ENCODE data around the gene AP3S1.
"Not testable (repeated sequence)": the region's sequence is repeated elsewhere in the genome, so short reads cannot be mapped to it uniquely, and the experiment has no call there.

The AP3S1 gene

GRCh38 chr5:115806986-115807653 is 34.6 kb upstream of the AP3S1 start:
- POLR2A ChIA-PET = no interaction called here
- no peak overlapping the region for H3K27ac ChIP-seq (ENCODE audit: extremely low read depth, low read depth, low read length)

GRCh38 chr5:115807654-115808052 is 34.1 kb upstream of the AP3S1 start:
- H3K4me3 ChIP-seq (ENCODE audit: low read depth, low read length) = no peak overlapping the region
- POLR2A ChIA-PET = no interaction called here
- H3K36me3 ChIP-seq (ENCODE audit: control insufficient read depth in 2 of 2, insufficient read depth in 1 of 2, low read length in 2 of 2) = peaks cover 0 to 11% of the 10 kb centered on the region in 2 experiments; a peak in 1 of 3 replicates
- H3K27ac ChIP-seq (ENCODE audit: extremely low read depth, low read depth, low read length) = no peak overlapping the region
- no peaks in the 10 kb centered on the region for H3K9me3 ChIP-seq (ENCODE audit: control insufficient read depth, insufficient read depth, low read depth, low read length)
- no peaks in the 10 kb centered on the region for H3K4me1 ChIP-seq (ENCODE audit: control insufficient read depth, insufficient read depth, low read length)
- CTCF ChIA-PET = interaction anchor here (1.3 kb wide), 1 partner anchor 173 kb away, joined by 4 read pairs; no protein-coding TSS in a partner anchor
- no peak for TF ChIP-seq ZFP3 (tag by site-specific recombination; IDR thresholded peaks at IDR 0.05; ENCODE audit: low read depth)
- no peak for TF ChIP-seq OSR2 (tag by site-specific recombination; IDR thresholded peaks at IDR 0.05)
- TF ChIP-seq KLF9 (tag by site-specific recombination; IDR thresholded peaks at IDR 0.05; ENCODE audit: low read depth) = no peak
- no peak for TF ChIP-seq ZNF596 (tag by site-specific recombination; IDR thresholded peaks at IDR 0.05)
- no peak for TF ChIP-seq ZSCAN23 (tag by site-specific recombination; IDR thresholded peaks at IDR 0.05)

More at GRCh38 chr5:115806986-115807653, 34.6 kb upstream of the AP3S1 start:
- H3K4me1 ChIP-seq (ENCODE audit: control insufficient read depth, insufficient read depth, low read length) = no peaks in the 10 kb centered on the region
- CTCF ChIA-PET = no interaction called here
- H3K36me3 ChIP-seq (ENCODE audit: control insufficient read depth in 2 of 2, insufficient read depth in 1 of 2, low read length in 2 of 2) = peaks cover 0 to 11% of the 10 kb centered on the region in 2 experiments; a peak in 1 of 3 replicates
- H3K9me3 ChIP-seq (ENCODE audit: control insufficient read depth, insufficient read depth, low read depth, low read length) = no peaks in the 10 kb centered on the region
- no peak overlapping the region for H3K4me3 ChIP-seq (ENCODE audit: low read depth, low read length)
- no peak for TF ChIP-seq ZNF692 (tag by site-specific recombination; IDR thresholded peaks at IDR 0.05)
- no peak for TF ChIP-seq ZNF266 (tag by site-specific recombination; IDR thresholded peaks at IDR 0.05; ENCODE audit: low read depth)
- TF ChIP-seq ZNF473 (tag by site-specific recombination; IDR thresholded peaks at IDR 0.05) = no peak
- TF ChIP-seq ZNF311 (tag by site-specific recombination; IDR thresholded peaks at IDR 0.05; ENCODE audit: borderline replicate concordance) = no peak

DNA sequence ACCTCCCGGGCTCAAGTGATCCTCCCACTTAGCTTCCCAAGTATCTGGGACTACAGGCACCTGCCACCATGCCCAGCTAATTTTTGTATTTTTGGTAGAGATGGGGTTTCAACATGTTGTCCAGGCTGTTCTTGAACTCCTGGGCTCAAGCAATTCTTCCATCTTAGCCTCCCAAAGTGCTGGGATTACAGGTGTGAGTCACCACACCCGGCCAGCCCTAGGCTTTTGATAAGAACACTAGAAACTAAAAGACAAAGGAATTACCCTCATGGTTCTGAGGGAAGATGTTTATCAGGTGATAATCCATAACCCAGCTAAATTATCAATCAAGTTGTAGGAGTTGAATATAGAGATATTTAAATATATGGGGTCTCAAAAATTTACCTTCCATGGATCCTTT is 33.7 kb upstream of the AP3S1 start:
- H3K4me1 ChIP-seq (ENCODE audit: control insufficient read depth, insufficient read depth, low read length); H3K4me3 ChIP-seq (ENCODE audit: low read depth, low read length); H3K9me3 ChIP-seq (ENCODE audit: control insufficient read depth, insufficient read depth, low read depth, low read length); H3K27ac ChIP-seq (ENCODE audit: extremely low read depth, low read depth, low read length); POLR2A ChIA-PET: not testable (repeated sequence)
- CTCF ChIA-PET = interaction anchor here (1.3 kb wide), 1 partner anchor 173 kb away, joined by 4 read pairs; no protein-coding TSS in a partner anchor
- H3K36me3 ChIP-seq (ENCODE audit: control insufficient read depth in 2 of 2, insufficient read depth in 1 of 2, low read length in 2 of 2) = peaks cover 0 to 11% of the 10 kb centered on the region in 2 experiments; a peak in 1 of 3 replicates

DNA sequence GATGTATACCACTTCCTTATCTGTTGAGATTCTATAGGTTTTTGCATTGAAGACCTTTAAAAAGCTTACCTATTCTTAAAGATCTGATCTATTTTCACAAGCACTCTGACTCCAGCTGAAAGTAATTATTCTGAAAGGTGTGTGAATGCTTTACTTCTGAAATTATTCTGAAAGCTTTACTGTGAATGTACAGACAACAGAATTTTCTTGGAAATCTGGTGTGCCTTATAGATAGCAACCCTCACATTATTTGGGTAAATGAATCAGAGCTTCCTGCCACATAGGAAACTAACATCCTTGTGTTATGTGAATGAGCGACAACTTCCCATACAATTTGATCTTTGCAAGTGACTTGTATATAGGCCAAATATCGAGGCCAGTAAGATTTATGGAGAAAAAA is 31.8 kb upstream of the AP3S1 start:
- ChIA-PET POLR2A (no interaction called here), CTCF (interaction anchor here (0.6 to 1.1 kb wide), 2 partner anchors 16 to 21 kb away, joined by 3 read pairs; no protein-coding TSS in a partner anchor)
- H3K27ac ChIP-seq (ENCODE audit: extremely low read depth, low read depth, low read length) = no peak overlapping the region
- H3K36me3 ChIP-seq (ENCODE audit: control insufficient read depth in 2 of 2, insufficient read depth in 1 of 2, low read length in 2 of 2) = peaks cover 0 to 11% of the 10 kb centered on the region in 2 experiments; a peak in 1 of 3 replicates
- no peak overlapping the region for H3K4me3 ChIP-seq (ENCODE audit: low read depth, low read length)
- 0 out of 2 replicates have a peak, but pooled peaks cover 2% of the 10 kb centered on the region for H3K4me1 ChIP-seq (ENCODE audit: control insufficient read depth, insufficient read depth, low read length)
- no peaks in the 10 kb centered on the region for H3K9me3 ChIP-seq (ENCODE audit: control insufficient read depth, insufficient read depth, low read depth, low read length)
- TF ChIP-seq ZNF292 (tag by site-specific recombination; IDR thresholded peaks at IDR 0.05; ENCODE audit: borderline replicate concordance, low read depth) (no peak), ZNF37A (tag by site-specific recombination; IDR thresholded peaks at IDR 0.05) (no peak), PRDM4 (tag by site-specific recombination; IDR thresholded peaks at IDR 0.05) (no peak), ZNF548 (tag by site-specific recombination; IDR thresholded peaks at IDR 0.05) (no peak), ZNF530 (tag by site-specific recombination; IDR thresholded peaks at IDR 0.05; ENCODE audit: low read depth) (no peak), TRIM28 (IDR thresholded peaks at IDR 0.05; ENCODE audit: borderline replicate concordance, low read length) (no peak), ZNF132 (tag by site-specific recombination; IDR thresholded peaks at IDR 0.05; ENCODE audit: borderline replicate concordance) (no peak), ZNF114 (tag by site-specific recombination; IDR thresholded peaks at IDR 0.05) (no peak), ZNF837 (tag by site-specific recombination; IDR thresholded peaks at IDR 0.05) (no peak), KLF17 (tag by site-specific recombination; IDR thresholded peaks at IDR 0.05) (no peak), SP2 (tag by site-specific recombination; IDR thresholded peaks at IDR 0.05) (no peak)
- TF ChIP-seq, protein P1, sequence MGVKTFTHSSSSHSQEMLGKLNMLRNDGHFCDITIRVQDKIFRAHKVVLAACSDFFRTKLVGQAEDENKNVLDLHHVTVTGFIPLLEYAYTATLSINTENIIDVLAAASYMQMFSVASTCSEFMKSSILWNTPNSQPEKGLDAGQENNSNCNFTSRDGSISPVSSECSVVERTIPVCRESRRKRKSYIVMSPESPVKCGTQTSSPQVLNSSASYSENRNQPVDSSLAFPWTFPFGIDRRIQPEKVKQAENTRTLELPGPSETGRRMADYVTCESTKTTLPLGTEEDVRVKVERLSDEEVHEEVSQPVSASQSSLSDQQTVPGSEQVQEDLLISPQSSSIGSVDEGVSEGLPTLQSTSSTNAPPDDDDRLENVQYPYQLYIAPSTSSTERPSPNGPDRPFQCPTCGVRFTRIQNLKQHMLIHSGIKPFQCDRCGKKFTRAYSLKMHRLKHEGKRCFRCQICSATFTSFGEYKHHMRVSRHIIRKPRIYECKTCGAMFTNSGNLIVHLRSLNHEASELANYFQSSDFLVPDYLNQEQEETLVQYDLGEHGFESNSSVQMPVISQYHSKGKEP (tag by site-specific recombination; IDR thresholded peaks at IDR 0.05) = no peak

Measured in HEK293 (cell line).